ENCODE results near the gene ARG2.

Gene ARG2

GRCh38 chr14:67641902-67642749 is 22.4 kb downstream of the ARG2 start:
- FAIRE-seq: no peak

GRCh38 chr14:67643713-67644112 is 24.0 kb downstream of the ARG2 start:
- FAIRE-seq: no peak

- no peak for FAIRE-seq
Measured at GRCh38 chr14:67644428-67644827, 24.7 kb downstream of the ARG2 start.

- FAIRE-seq: no peak
Measured at GRCh38 chr14:67645414-67645813, 25.7 kb downstream of the ARG2 start.

GRCh38 chr14:67646131-67646530 is 26.4 kb downstream of the ARG2 start:
- no peak for FAIRE-seq

GRCh38 chr14:67650151-67650550 is 30.4 kb downstream of the ARG2 start:
- no peak for FAIRE-seq

- FAIRE-seq: no peak
Measured at GRCh38 chr14:67650694-67651093, 31.0 kb downstream of the ARG2 start.

- no peak for FAIRE-seq
Measured at GRCh38 chr14:67652189-67652588, 32.5 kb downstream of the ARG2 start.

GRCh38 chr14:67653651-67654280 is 34.0 kb downstream of the ARG2 start:
- FAIRE-seq: no peak

GRCh38 chr14:67663633-67664032 is 43.9 kb downstream of the ARG2 start:
- no peak for FAIRE-seq

GRCh38 chr14:67665868-67666267 is 46.1 kb downstream of the ARG2 start:
- no peak for FAIRE-seq

- FAIRE-seq: peak; percentile 70
Measured at GRCh38 chr14:67666750-67667449, 47.2 kb downstream of the ARG2 start.

- no peak for FAIRE-seq
Measured at GRCh38 chr14:67668559-67668958, 48.8 kb downstream of the ARG2 start.

- no peak for FAIRE-seq
Measured at GRCh38 chr14:67673451-67673850, 53.7 kb downstream of the ARG2 start.

GRCh38 chr14:67674139-67674479 is 54.4 kb downstream of the ARG2 start:
- FAIRE-seq: no peak

- FAIRE-seq: no peak
Measured at GRCh38 chr14:67674480-67675218, 54.9 kb downstream of the ARG2 start, which contains the start of gene VTI1B. TSS of gene VTI1B (minus strand) at chr14:67674632. CDS start at chr14:67674489, 143 bp downstream.

GRCh38 chr14:67675219-67675582 is 55.5 kb downstream of the ARG2 start:
- no peak for FAIRE-seq

- no peak for FAIRE-seq
Measured at GRCh38 chr14:67679006-67679405, 59.3 kb downstream of the ARG2 start.

GRCh38 chr14:67680121-67680602 is 60.4 kb downstream of the ARG2 start:
- no peak for FAIRE-seq

GRCh38 chr14:67680941-67681340 is 61.2 kb downstream of the ARG2 start:
- FAIRE-seq: no peak

GRCh38 chr14:67683842-67684241 is 64.1 kb downstream of the ARG2 start:
- no peak for FAIRE-seq

- FAIRE-seq: no peak
Measured at GRCh38 chr14:67690011-67690410, 70.3 kb downstream of the ARG2 start.

GRCh38 chr14:67694791-67695393 is 75.2 kb downstream of the ARG2 start:
- FAIRE-seq: no peak

Measured in TTC549 (cell line).